Measurements from ENCODE around the gene RND3.

DNA sequence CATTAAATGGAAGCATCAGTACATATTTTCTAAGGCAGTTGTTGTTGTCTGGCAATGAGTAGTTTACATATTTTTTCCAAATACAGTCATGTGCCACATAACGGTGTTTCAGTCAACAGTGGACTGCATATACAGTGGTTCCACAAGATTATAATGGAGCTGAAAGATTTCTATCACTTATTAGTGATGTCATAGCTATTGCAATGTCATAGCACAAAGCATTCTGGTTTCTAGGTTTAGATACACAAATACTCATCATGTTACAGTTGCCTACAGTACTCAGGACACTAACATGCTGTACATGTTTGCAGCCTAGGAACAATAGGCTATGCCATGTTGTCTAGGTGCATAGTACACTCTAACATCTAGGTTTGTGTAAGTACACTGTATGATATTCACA lies 45.0 kb downstream of the RND3 start:
- no peak for TF ChIP-seq CTCF (IDR thresholded peaks at IDR 0.05)
- no peak for TF ChIP-seq POLR2A (IDR thresholded peaks at IDR 0.05)
- TF ChIP-seq EP300 (IDR thresholded peaks at IDR 0.05): no peak

All from tibial nerve (tissue), 4 donors.